ENCODE results near the gene EAF1.
"Not testable (repeated sequence)": the region's sequence is repeated elsewhere in the genome, so short reads cannot be mapped to it uniquely, and the experiment has no call there.

The EAF1 gene

GRCh38 chr3:15477951-15478639 is 50.7 kb downstream of the EAF1 start:
- DNase-seq (no peak), ATAC-seq (no peak)
- H3K4me1 Mint-ChIP-seq = no peaks in the 10 kb centered on the region
- H3K27ac Mint-ChIP-seq = no peak overlapping the region
- H3K27me3 Mint-ChIP-seq = peaks cover 1% of the 10 kb centered on the region
- no peak overlapping the region for H3K4me3 Mint-ChIP-seq
- no peaks in the 10 kb centered on the region for H3K9me3 Mint-ChIP-seq

DNA sequence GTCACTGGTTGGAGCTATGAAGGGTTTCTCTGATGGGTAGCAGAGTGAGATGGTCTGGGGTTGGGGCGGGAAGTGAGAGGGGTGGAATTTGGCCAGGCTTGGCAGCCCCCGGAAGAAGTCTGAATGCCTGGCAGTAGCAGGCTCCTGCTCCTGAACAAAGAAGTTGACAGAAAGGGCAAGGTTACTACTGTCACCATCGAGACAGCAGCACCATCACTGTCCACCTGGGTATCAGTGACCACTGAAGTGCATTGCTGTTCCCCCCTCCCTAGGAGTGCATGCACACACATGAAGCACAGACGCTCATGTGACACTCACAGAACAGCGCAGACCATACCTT is 51.2 kb downstream of the EAF1 start:
- no peak for ATAC-seq
- Mint-ChIP-seq H3K4me3 (no peak overlapping the region), H3K27ac (no peak overlapping the region), H3K4me1 (no peaks in the 10 kb centered on the region), H3K9me3 (peaks cover 0 to 5% of the 10 kb centered on the region in 2 donors), H3K27me3 (peaks cover 6% of the 10 kb centered on the region)
- DNase-seq = no peak

DNA sequence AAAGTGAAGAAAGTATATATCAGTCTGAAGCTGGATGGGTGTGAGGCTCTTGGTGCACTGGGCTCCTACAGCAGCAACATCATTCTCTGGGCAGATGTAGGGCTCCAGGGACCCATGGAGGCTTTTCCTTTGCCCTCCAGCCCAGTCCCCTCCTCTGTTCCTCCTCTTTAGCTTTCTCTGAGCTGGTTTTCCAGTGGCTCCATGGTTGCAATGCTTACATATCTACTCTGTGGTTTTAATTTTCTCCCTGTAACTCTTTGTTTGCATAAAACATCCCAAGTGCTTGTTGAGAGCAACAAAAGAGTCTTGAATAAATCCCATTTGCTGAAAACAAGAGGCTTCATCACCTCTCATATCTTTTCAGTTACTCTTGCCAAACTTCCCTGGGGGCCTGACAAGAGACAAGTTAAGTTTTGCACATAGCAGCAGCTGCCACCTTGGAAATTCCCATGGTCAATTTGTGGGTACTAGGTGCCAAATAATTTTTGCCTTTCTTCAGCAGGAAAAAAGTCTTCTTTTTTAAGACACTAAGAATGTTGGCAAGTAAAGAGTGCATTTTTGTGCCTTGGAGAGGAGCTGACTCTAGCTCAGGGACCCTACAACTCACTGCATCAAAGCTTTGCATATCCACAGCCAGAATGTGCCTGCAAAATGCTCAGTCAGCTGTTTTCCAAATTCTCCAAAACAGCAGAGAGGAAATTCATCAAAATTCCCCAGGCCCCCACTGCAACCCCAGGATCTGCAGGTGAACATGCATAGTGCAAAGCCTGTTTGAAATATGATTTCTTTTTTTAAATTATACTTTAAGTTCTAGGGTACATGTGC is 52.2 kb downstream of the EAF1 start:
- DNase-seq (no peak), ATAC-seq (no peak)
- Mint-ChIP-seq H3K4me3 (no peak overlapping the region), H3K9me3 (peaks cover 3 to 8% of the 10 kb centered on the region in 2 donors), H3K27ac (no peak overlapping the region), H3K4me1 (no peaks in the 10 kb centered on the region), H3K27me3 (peaks cover 7% of the 10 kb centered on the region)

- H3K9me3 Mint-ChIP-seq, H3K27me3 Mint-ChIP-seq, H3K4me1 Mint-ChIP-seq, H3K4me3 Mint-ChIP-seq, ATAC-seq, DNase-seq, H3K27ac Mint-ChIP-seq: not testable (repeated sequence)
These were observed 57.2 kb downstream of the EAF1 start for GRCh38 chr3:15484551-15484950.

GRCh38 chr3:15486020-15486419 is 58.6 kb downstream of the EAF1 start:
- H3K27me3 Mint-ChIP-seq = peaks cover 7% of the 10 kb centered on the region
- peaks cover 4 to 8% of the 10 kb centered on the region in 2 donors for H3K9me3 Mint-ChIP-seq
- DNase-seq (no peak), ATAC-seq (no peak)
- H3K4me1 Mint-ChIP-seq = no peaks in the 10 kb centered on the region
- no peak overlapping the region for H3K27ac Mint-ChIP-seq
- no peak overlapping the region for H3K4me3 Mint-ChIP-seq

DNA sequence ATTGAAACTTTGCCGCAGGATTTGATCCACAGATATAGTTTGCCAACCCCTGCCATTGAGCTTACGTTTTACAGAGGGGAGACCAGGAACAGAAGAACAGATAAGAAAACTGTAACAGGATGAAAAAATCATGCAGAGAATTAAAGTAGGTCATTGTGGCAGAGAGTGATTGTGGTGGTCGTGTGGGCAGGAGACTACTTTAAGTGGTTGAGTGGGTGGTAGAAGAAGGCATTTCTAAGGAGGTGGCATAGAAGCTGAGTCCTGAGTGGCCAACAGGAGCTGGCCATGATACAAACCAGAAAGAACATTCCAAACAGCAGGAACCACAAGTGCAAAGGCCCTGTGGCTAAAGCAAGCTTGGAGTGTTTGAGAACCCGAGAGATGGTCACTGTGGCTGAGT is 59.6 kb downstream of the EAF1 start:
- ATAC-seq = no peak
- no peak overlapping the region for H3K4me3 Mint-ChIP-seq
- peaks cover 4 to 8% of the 10 kb centered on the region in 2 donors for H3K9me3 Mint-ChIP-seq
- DNase-seq = no peak
- H3K27ac Mint-ChIP-seq = no peak overlapping the region
- no peaks in the 10 kb centered on the region for H3K4me1 Mint-ChIP-seq
- H3K27me3 Mint-ChIP-seq = peaks cover 7% of the 10 kb centered on the region

- no peak overlapping the region for H3K27ac Mint-ChIP-seq
- H3K4me1 Mint-ChIP-seq = no peaks in the 10 kb centered on the region
- no peak overlapping the region for H3K4me3 Mint-ChIP-seq
- H3K9me3 Mint-ChIP-seq = peaks cover 4 to 8% of the 10 kb centered on the region in 2 donors
- DNase-seq (no peak), ATAC-seq (no peak)
- peaks cover 6% of the 10 kb centered on the region for H3K27me3 Mint-ChIP-seq
These were observed 60.6 kb downstream of the EAF1 start for GRCh38 chr3:15488002-15488401.

DNA sequence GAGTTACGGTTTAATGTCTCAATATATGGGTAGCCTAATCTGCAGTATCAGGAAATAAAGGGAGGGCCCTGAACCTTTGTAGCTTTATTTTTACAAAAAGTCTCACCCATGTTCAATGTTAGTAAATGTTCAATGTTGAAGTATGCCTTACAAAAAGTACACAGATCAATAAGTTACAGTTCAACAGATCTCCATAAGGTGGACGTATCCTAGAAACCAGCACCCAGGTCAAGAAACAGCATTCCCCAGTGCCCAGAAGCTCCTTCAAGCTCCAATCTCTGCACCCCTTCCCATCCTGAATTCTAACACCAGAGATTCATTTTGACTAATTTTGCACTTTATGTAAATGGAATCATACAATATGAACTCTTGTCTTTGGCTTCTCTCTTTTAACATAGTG is 62.8 kb downstream of the EAF1 start:
- ATAC-seq (no peak), DNase-seq (no peak)
- no peaks in the 10 kb centered on the region for H3K27me3 Mint-ChIP-seq
- H3K4me3 Mint-ChIP-seq = no peak overlapping the region
- peak overlapping the region; percentile 14 to 21 for H3K27ac Mint-ChIP-seq
- H3K4me1 Mint-ChIP-seq = no peaks in the 10 kb centered on the region
- H3K9me3 Mint-ChIP-seq = no peaks in the 10 kb centered on the region

DNA sequence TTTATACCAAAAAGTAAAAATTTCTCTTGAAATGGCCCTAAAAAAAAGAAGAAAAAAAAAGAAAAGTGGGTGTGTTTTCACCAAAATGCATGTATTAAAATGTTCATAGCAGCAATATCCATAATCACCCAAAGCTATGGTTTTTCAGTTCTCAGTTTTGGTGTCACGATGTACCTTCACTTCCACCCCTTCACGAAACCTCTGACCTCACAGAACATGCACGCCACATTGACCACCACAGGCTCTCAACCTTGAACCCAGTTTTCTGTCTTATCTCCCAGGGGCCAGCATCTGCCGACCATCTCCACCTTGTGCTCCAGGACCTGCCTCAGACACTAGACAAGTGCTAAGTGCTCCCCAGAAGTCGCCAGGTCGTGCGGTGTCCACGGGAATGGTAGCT is 63.7 kb downstream of the EAF1 start:
- Mint-ChIP-seq H3K4me3 (no peak overlapping the region), H3K27me3 (no peaks in the 10 kb centered on the region), H3K9me3 (no peaks in the 10 kb centered on the region), H3K27ac (peak overlapping the region in 1 of 2 donors; percentile 61), H3K4me1 (peaks cover 5% of the 10 kb centered on the region)
- DNase-seq (no peak), ATAC-seq (no peak)

All from stimulated activated naive CD8-positive, alpha-beta T cell treated with anti-CD3 and anti-CD28 coated beads, Interleukin-15, amount 100 ng/mL, for 72 hours (primary cell).